RKO (cell line): ENCODE results near the gene CYP46A1.
"Not testable (repeated sequence)": the region's sequence is repeated elsewhere in the genome, so short reads cannot be mapped to it uniquely, and the experiment has no call there.

Experiments used
- DNase-seq: peaks from one replicate; pipeline ENCODE4 v3.0.0-alpha.2; 2016; ENCODE audit warnings: low spot score

Gene CYP46A1

GRCh38 chr14:99683619-99684409, at the start of gene CYP46A1:
Gene CYP46A1 (plus strand): TSS chr14:99684298. CDS start chr14:99684418, 120 bp downstream.
- DNase-seq, result peak; percentile 98

- DNase-seq, result no peak
Observed at GRCh38 chr14:99634443-99634842, 49.7 kb upstream of the CYP46A1 start.

GRCh38 chr14:99635116-99635515, 49.0 kb upstream of the CYP46A1 start:
- no peak for DNase-seq

GRCh38 chr14:99636487-99636886, 47.6 kb upstream of the CYP46A1 start:
- no peak for DNase-seq

GRCh38 chr14:99637624-99638023, 46.5 kb upstream of the CYP46A1 start:
- DNase-seq, result no peak

GRCh38 chr14:99642771-99643170, 41.3 kb upstream of the CYP46A1 start:
- not testable (repeated sequence) for DNase-seq

GRCh38 chr14:99643343-99643742, 40.8 kb upstream of the CYP46A1 start:
- DNase-seq, result no peak

- no peak for DNase-seq
Observed at GRCh38 chr14:99644035-99644587, 40.0 kb upstream of the CYP46A1 start.

- DNase-seq, result no peak
Observed at GRCh38 chr14:99644723-99645544, 39.2 kb upstream of the CYP46A1 start, which contains the start of gene HHIPL1. Gene HHIPL1 (plus strand): TSS chr14:99645129. CDS start chr14:99645208, 79 bp downstream.

GRCh38 chr14:99645545-99646505, 38.3 kb upstream of the CYP46A1 start:
- DNase-seq, result no peak

GRCh38 chr14:99647411-99647810, 36.7 kb upstream of the CYP46A1 start:
- DNase-seq, result no peak

GRCh38 chr14:99648027-99648784, 35.9 kb upstream of the CYP46A1 start:
- no peak for DNase-seq

GRCh38 chr14:99649219-99649618, 34.9 kb upstream of the CYP46A1 start:
- no peak for DNase-seq

GRCh38 chr14:99649643-99650042, 34.5 kb upstream of the CYP46A1 start:
- no peak for DNase-seq

- DNase-seq, result no peak
Observed at GRCh38 chr14:99650189-99650588, 33.9 kb upstream of the CYP46A1 start.

GRCh38 chr14:99651953-99652746, 31.9 kb upstream of the CYP46A1 start:
- no peak for DNase-seq

GRCh38 chr14:99654235-99654985, 29.7 kb upstream of the CYP46A1 start:
- DNase-seq, result no peak

- no peak for DNase-seq
Observed at GRCh38 chr14:99655521-99655920, 28.6 kb upstream of the CYP46A1 start.

- DNase-seq, result no peak
Observed at GRCh38 chr14:99656171-99656570, 27.9 kb upstream of the CYP46A1 start.
